Measurements from ENCODE around the gene SLC22A2.

The SLC22A2 gene

GRCh38 chr6:160207618-160208017 lies 51.0 kb downstream of the SLC22A2 start:
- DNase-seq (ENCODE audit: low read depth, low spot score) = no peak

GRCh38 chr6:160204710-160205109 lies 53.9 kb downstream of the SLC22A2 start:
- no peak for DNase-seq (ENCODE audit: low read depth, low spot score)

- no peak for DNase-seq (ENCODE audit: low read depth, low spot score)
Observed at GRCh38 chr6:160203953-160204352, 54.7 kb downstream of the SLC22A2 start.

- DNase-seq (ENCODE audit: low read depth, low spot score) = no peak
Observed at GRCh38 chr6:160203522-160203921, 55.1 kb downstream of the SLC22A2 start.

GRCh38 chr6:160203076-160203475 lies 55.5 kb downstream of the SLC22A2 start:
- no peak for DNase-seq (ENCODE audit: low read depth, low spot score)

GRCh38 chr6:160202411-160202810 lies 56.2 kb downstream of the SLC22A2 start:
- no peak for DNase-seq (ENCODE audit: low read depth, low spot score)

- DNase-seq (ENCODE audit: low read depth, low spot score) = no peak
Observed at GRCh38 chr6:160201061-160201460, 57.6 kb downstream of the SLC22A2 start.

GRCh38 chr6:160198606-160199211 lies 59.9 kb downstream of the SLC22A2 start:
- no peak for DNase-seq (ENCODE audit: low read depth, low spot score)

- no peak for DNase-seq (ENCODE audit: low read depth, low spot score)
Observed at GRCh38 chr6:160197662-160198061, 61.0 kb downstream of the SLC22A2 start.

GRCh38 chr6:160194808-160195207 lies 63.8 kb downstream of the SLC22A2 start:
- DNase-seq (ENCODE audit: low read depth, low spot score) = no peak

GRCh38 chr6:160192840-160193239 lies 65.8 kb downstream of the SLC22A2 start:
- no peak for DNase-seq (ENCODE audit: low read depth, low spot score)

GRCh38 chr6:160190973-160191372 lies 67.6 kb downstream of the SLC22A2 start:
- DNase-seq (ENCODE audit: low read depth, low spot score) = no peak

- no peak for DNase-seq (ENCODE audit: low read depth, low spot score)
Observed at GRCh38 chr6:160190081-160190480, 68.5 kb downstream of the SLC22A2 start.

GRCh38 chr6:160188773-160189172 lies 69.8 kb downstream of the SLC22A2 start:
- DNase-seq (ENCODE audit: low read depth, low spot score) = no peak

GRCh38 chr6:160180706-160181105 lies 77.9 kb downstream of the SLC22A2 start:
- no peak for DNase-seq (ENCODE audit: low read depth, low spot score)

GRCh38 chr6:160178271-160178670 lies 80.3 kb downstream of the SLC22A2 start:
- no peak for DNase-seq (ENCODE audit: low read depth, low spot score)

GRCh38 chr6:160177220-160177619 lies 81.4 kb downstream of the SLC22A2 start:
- no peak for DNase-seq (ENCODE audit: low read depth, low spot score)

GRCh38 chr6:160174681-160175080 lies 83.9 kb downstream of the SLC22A2 start:
- DNase-seq (ENCODE audit: low read depth, low spot score) = no peak

- DNase-seq (ENCODE audit: low read depth, low spot score) = no peak
Observed at GRCh38 chr6:160173806-160174527, 84.7 kb downstream of the SLC22A2 start.

GRCh38 chr6:160172704-160173103 lies 85.9 kb downstream of the SLC22A2 start:
- no peak for DNase-seq (ENCODE audit: low read depth, low spot score)

GRCh38 chr6:160170018-160170680 lies 88.5 kb downstream of the SLC22A2 start:
- no peak for DNase-seq (ENCODE audit: low read depth, low spot score)

GRCh38 chr6:160167604-160168399 lies 90.8 kb downstream of the SLC22A2 start:
- no peak for DNase-seq (ENCODE audit: low read depth, low spot score)
